A673 (cell line): ENCODE measurements around the gene NEO1. TPM values are rescaled to one million over a fixed set of nuclear protein-coding genes. Genes with fewer than 3 reads are reported as not detected.

ENCODE experiments used
- BruUV-seq: library from RNA; stranded (reverse); fragments of 400-500 nt; replicated peaks from 2 replicates; lab custom pipeline; 2021; lab: Mats Ljungman, UMichigan
- CTCF ChIA-PET: fragments of 300-600 bp; sonication (Branson Sonifier 250); formaldehyde crosslinking; loops from one replicate; lab custom pipeline; 2022; ENCODE audit warnings: antibody characterized with exemption; lab: Charles Lee
- POLR2A ChIA-PET: fragments of 300-600 bp; sonication (Branson Sonifier 250); formaldehyde crosslinking; loops from one replicate; lab custom pipeline; 2022; ENCODE audit warnings: antibody characterized with exemption; ENCODE audit not compliant: low non-redundant PET; lab: Charles Lee
- DNase-seq: peaks from one replicate; pipeline ENCODE4 v3.0.0-alpha.2; 2015; ENCODE audit warnings: low spot score
- H3K27ac ChIP-seq: fragments of 200-600 bp; sonication (generic); 2 replicates; pipeline ENCODE4 v1.5.1; 2016; ENCODE audit warnings: mixed run types, low read depth, mild to moderate bottlenecking, mixed read lengths, antibody characterized with exemption, low read length; ENCODE audit not compliant: poor library complexity, severe bottlenecking
- H3K27me3 ChIP-seq: fragments of 200-600 bp; sonication (generic); replicated peaks from 2 replicates; pipeline ENCODE4 v1.6.1; 2017; ENCODE audit warnings: mixed run types, low read depth, mild to moderate bottlenecking, mixed read lengths, antibody characterized with exemption, low read length; ENCODE audit not compliant: insufficient read depth, poor library complexity
- H3K36me3 ChIP-seq: fragments of 200-600 bp; sonication (generic); 2 replicates; pipeline ENCODE4 v1.6.1; 2016; ENCODE audit warnings: mixed run types, mild to moderate bottlenecking, mixed read lengths, antibody characterized with exemption, low read length; ENCODE audit not compliant: insufficient read depth, poor library complexity, severe bottlenecking
- H3K4me1 ChIP-seq: fragments of 200-600 bp; sonication (generic); 2 replicates; pipeline ENCODE4 v1.6.1; 2017; ENCODE audit warnings: mixed run types, mild to moderate bottlenecking, mixed read lengths, antibody characterized with exemption, low read length; ENCODE audit not compliant: insufficient read depth, poor library complexity, severe bottlenecking
- H3K4me3 ChIP-seq: fragments of 200-600 bp; sonication (generic); 2 replicates; pipeline ENCODE4 v1.5.1; 2016; ENCODE audit warnings: low read depth, mixed run types, mild to moderate bottlenecking, mixed read lengths, low read length; ENCODE audit not compliant: poor library complexity, severe bottlenecking
- H3K9me3 ChIP-seq: fragments of 200-600 bp; sonication (generic); 2 replicates; pipeline ENCODE4 v1.6.1; 2016; ENCODE audit warnings: mixed run types, low read depth, mild to moderate bottlenecking, mixed read lengths, antibody characterized with exemption, low read length; ENCODE audit not compliant: poor library complexity, severe bottlenecking
- EZH2 ChIP-seq: fragments of 200-600 bp; sonication (generic); IDR thresholded peaks from 2 replicates; pipeline ENCODE4 v1.6.1; 2017; ENCODE audit warnings: borderline replicate concordance, low read depth, mild to moderate bottlenecking, mixed read lengths, antibody characterized with exemption, low read length; ENCODE audit not compliant: poor library complexity, severe bottlenecking
- intact Hi-C: fragments of 100-400 bp; cut with micrococcal nuclease; formaldehyde crosslinking; loops from one replicate; pipeline ENCODE4 v1.10.0; 2022; ENCODE audit not compliant: unreplicated experiment
- total RNA-seq: library from RNA; stranded (reverse); gene quantifications from 2 replicates; pipeline ENCODE4 v1.2.3, GENCODE V29; 2021
- TF ChIP-seq, protein P1 (sequence below): fragments of 300-800, 200-600 bp; sonication (generic); conservative IDR thresholded peaks from 2 replicates; pipeline ENCODE4 v1.5.1; 2017; ENCODE audit warnings: low read depth, mild to moderate bottlenecking, antibody characterized with exemption, low read length, moderate library complexity, mixed read lengths

NEO1 gene
- total RNA-seq, 1 experiment from 2014 or later: 72.6 TPM

DNA sequence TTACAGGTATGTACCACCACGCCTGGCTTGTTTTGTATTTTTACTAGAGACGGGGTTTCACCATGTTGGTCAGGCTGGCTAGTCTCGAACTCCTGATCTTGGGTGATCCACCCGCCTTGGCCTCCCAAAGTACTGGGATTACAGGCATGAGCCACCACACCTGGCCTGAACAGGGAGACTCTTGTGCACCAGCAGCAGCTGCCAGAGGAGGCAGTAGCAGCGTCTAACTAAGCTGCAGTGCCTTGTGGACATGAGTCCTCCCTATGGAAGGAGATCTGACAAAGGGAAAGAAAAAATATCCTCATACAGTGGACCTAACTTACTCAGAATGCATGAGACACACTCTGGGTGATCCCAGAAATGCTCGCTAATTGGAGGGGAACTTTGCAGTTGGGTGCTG, 36.8 kb upstream of the NEO1 start:
- no peak overlapping the region for H3K27ac ChIP-seq
- TF ChIP-seq, protein P1, sequence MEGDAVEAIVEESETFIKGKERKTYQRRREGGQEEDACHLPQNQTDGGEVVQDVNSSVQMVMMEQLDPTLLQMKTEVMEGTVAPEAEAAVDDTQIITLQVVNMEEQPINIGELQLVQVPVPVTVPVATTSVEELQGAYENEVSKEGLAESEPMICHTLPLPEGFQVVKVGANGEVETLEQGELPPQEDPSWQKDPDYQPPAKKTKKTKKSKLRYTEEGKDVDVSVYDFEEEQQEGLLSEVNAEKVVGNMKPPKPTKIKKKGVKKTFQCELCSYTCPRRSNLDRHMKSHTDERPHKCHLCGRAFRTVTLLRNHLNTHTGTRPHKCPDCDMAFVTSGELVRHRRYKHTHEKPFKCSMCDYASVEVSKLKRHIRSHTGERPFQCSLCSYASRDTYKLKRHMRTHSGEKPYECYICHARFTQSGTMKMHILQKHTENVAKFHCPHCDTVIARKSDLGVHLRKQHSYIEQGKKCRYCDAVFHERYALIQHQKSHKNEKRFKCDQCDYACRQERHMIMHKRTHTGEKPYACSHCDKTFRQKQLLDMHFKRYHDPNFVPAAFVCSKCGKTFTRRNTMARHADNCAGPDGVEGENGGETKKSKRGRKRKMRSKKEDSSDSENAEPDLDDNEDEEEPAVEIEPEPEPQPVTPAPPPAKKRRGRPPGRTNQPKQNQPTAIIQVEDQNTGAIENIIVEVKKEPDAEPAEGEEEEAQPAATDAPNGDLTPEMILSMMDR: no peak
- TF ChIP-seq EZH2: no peak
- POLR2A ChIA-PET: no interaction called here
- no peak overlapping the region for H3K4me3 ChIP-seq
- DNase-seq: no peak
- no peaks in the 10 kb centered on the region for H3K4me1 ChIP-seq
- BruUV-seq: no TSS peak
- no peaks in the 10 kb centered on the region for H3K36me3 ChIP-seq
- CTCF ChIA-PET: no interaction called here
- intact Hi-C loops: no loop called here
- no peaks in the 10 kb centered on the region for H3K27me3 ChIP-seq
- H3K9me3 ChIP-seq: no peaks in the 10 kb centered on the region

DNA sequence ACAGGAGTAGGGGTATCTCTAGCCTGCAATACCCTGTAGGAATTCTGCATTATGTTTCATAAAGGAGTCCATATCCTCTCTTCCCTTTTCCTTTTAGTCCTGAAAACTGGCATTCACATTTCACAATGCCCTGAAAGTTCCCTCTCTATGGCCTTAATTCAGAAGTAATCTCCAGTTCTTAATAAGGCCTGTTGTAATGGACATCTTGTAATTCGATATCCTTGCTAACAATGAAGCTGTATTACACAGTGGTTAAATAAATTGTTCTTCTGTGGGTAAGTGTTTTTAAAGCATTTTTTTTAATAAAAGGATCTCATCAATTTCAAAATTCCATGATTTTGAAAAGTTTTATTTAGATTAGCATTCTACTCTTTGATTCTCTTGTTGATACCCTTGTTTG, 34.3 kb upstream of the NEO1 start:
- ChIA-PET CTCF (no interaction called here), POLR2A (interaction anchor here (0.7 kb wide), 1 partner anchor 54 kb away, joined by 3 read pairs; no protein-coding TSS in a partner anchor)
- no TSS peak for BruUV-seq
- Histone ChIP-seq H3K4me3 (no peak overlapping the region), H3K27me3 (no peaks in the 10 kb centered on the region), H3K27ac (no peak overlapping the region), H3K36me3 (no peaks in the 10 kb centered on the region), H3K4me1 (no peaks in the 10 kb centered on the region), H3K9me3 (no peaks in the 10 kb centered on the region)
- no peak for DNase-seq
- intact Hi-C loops: no loop called here
- no peak for TF ChIP-seq EZH2

DNA sequence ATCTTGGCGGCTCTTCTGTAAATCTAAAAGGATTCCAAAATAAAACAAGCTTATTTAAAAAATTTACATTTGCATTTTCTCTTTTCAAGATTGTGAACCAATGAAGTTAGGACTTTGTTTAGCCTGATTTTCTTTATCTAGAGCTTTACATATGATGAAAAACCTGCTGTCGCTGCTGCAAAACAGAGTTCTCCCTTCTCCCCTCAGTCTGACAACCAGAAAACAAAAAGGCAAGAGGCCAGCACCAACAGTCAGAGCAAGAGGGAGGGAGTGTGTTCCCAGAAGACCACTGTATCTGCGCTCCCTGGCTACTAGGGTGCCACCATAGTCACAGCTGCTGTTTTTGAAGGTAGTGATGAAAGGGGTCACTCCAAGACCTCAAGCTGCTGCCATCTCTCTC, 33.1 kb upstream of the NEO1 start:
- BruUV-seq: no TSS peak
- POLR2A ChIA-PET: no interaction called here
- DNase-seq: no peak
- no peak for TF ChIP-seq EZH2
- TF ChIP-seq, protein P1: no peak
- H3K4me3 ChIP-seq: no peak overlapping the region
- no peak overlapping the region for H3K27ac ChIP-seq
- CTCF ChIA-PET: no interaction called here
- H3K9me3 ChIP-seq: no peaks in the 10 kb centered on the region
- H3K36me3 ChIP-seq: no peaks in the 10 kb centered on the region
- H3K27me3 ChIP-seq: no peaks in the 10 kb centered on the region
- intact Hi-C loops: no loop called here
- H3K4me1 ChIP-seq: no peaks in the 10 kb centered on the region

DNA sequence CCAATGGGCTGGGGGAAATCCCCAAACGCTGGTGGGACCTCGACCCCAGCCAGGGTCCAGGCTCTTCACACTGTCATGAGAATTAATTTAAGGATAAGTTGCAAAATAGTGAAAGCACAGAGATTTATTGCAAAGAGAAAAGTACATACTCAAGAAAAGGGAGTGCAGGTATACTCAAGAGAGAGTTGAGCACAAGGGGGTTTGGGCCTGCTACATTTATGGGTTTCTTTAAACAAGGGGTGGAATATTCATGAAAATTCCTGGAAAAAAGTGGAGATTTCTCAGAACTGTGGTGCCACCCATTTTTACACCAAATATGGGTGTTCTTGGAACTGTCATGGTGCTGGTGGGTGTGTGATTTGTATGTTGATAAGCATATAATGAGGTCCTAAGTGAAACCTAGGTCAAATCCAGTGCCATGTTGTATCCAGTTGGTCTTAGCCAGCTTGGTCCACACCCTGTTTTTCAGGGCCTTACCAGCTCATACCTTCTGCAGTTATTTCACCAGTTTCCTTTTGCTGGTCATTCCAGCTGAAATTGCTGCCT, 32.6 kb upstream of the NEO1 start:
- no TSS peak for BruUV-seq
- Histone ChIP-seq H3K27me3 (no peaks in the 10 kb centered on the region), H3K4me1 (no peaks in the 10 kb centered on the region), H3K27ac (no peak overlapping the region), H3K36me3 (no peaks in the 10 kb centered on the region), H3K4me3 (no peak overlapping the region), H3K9me3 (no peaks in the 10 kb centered on the region)
- POLR2A ChIA-PET: no interaction called here
- DNase-seq: no peak
- CTCF ChIA-PET: no interaction called here
- TF ChIP-seq, protein P1: no peak
- no peak for TF ChIP-seq EZH2
- intact Hi-C loops: no loop called here
